T-helper 22 cell (primary cell): ENCODE measurements around the gene ASCC1.
"Not testable (repeated sequence)": the region's sequence is repeated elsewhere in the genome, so short reads cannot be mapped to it uniquely, and the experiment has no call there.

ENCODE experiments used
- DNase-seq: peaks from one replicate; pipeline ENCODE4 v3.0.0-alpha.2; 2020; ENCODE audit warnings: low read depth

Gene ASCC1

GRCh38 chr10:72219235-72219814 is 3.2 kb upstream of the ASCC1 start:
- DNase-seq, result no peak

DNA sequence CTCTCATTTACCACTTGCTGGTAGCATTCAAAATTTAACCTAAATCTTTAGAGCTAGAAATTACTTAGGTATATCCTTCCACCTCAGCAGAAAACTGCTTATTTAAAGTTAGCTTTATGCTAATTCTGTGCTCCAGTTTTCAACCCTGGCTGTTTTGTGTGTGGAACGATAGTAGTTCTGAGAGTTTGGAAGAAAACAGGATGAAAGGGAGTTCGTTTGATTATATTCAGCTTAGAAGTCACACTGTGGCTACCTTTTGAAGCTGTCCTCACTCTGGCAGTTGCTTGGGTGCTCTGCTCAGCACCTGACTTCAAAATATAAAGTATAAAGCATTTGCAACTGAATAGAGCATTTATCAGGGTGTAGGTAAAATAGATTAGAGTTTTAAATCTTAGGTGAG is 2.6 kb upstream of the ASCC1 start:
- DNase-seq, result no peak

- no peak for DNase-seq
These were observed 2.2 kb upstream of the ASCC1 start for GRCh38 chr10:72218325-72218724.

GRCh38 chr10:72211832-72212231 is 4.2 kb downstream of the ASCC1 start:
- DNase-seq, result not testable (repeated sequence)

GRCh38 chr10:72211381-72211780 is 4.7 kb downstream of the ASCC1 start:
- DNase-seq, result not testable (repeated sequence)

- not testable (repeated sequence) for DNase-seq
These were observed 7.5 kb downstream of the ASCC1 start for GRCh38 chr10:72208526-72208925.

- DNase-seq, result no peak
These were observed 9.4 kb downstream of the ASCC1 start for GRCh38 chr10:72206511-72207229.

DNA sequence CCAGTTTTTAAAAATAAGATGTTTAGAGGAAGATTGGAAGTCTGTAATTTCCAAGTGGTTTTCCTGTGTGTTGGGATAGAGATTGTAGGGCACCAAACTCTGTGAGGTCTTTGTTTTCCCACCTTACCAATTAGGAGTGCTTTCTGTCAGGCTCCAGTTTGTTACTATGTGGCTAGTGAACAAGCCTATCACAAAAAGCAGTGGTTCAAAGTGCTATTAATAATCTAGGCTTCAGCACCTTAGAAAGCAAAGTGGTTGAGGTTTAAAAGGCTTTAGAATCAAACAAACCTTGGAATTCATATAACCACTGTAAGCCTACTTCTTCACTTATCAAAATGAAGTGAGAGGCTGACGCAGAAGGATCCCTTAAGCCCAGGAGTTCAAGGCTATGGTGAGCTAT is 11.4 kb downstream of the ASCC1 start:
- no peak for DNase-seq

DNA sequence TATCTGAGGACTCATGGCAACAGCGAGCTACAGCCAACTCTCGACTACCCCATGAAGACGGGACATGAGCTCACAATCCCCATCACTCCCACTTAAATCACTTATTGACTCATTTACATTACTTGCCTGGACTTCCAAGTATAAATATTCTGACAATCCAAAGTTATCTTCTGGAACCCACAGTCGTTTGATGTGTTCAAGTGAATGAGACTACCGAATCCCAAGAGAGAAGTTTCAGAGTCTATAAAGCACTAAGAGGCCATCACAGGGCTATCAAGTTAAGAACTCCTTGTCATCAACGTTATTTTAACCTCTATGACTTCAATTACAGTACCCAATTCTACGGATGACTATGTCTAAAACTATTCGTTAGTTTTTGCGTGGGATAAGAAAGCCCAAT is 11.8 kb downstream of the ASCC1 start:
- DNase-seq, result no peak

- DNase-seq, result no peak
These were observed 14.8 kb downstream of the ASCC1 start for GRCh38 chr10:72201293-72201692.

DNA sequence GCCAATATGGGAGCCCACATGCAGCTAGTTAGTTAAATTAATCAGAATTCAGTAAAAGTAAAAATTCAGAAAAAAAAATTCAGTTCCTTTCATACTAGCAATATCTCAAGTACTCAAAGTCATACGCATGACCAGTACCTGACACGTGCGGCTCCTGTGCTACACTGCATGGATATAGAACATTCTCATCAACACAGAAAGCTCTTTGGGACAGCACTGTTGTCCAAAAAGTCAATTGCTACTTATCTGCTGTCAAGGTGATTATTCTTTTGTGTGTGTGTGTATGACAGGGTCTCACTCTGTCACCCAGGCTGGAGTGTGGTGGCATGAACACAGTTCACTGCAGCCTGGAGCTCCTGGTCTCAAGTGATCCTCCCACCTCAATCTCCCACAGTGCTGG is 15.2 kb downstream of the ASCC1 start:
- no peak for DNase-seq

DNA sequence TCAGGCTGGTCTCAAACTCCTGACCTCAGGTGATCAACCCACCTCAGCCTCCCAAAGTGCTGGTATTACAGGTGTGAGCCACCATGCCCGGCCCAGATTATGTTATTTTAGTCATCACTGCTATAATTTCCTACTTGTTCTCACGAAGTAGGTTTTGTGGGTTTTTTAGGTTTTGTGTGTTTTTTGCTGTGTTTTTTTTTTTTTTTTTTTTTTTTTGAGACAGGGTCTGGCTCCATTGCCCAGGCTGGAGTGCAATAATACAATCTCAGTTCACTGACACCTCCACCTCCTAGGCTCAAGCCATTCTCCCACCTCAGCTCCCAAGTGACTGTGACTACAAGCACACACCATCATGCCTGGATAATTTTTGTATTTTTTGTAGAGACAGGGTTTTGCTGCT is 21.1 kb downstream of the ASCC1 start:
- DNase-seq, result no peak

DNA sequence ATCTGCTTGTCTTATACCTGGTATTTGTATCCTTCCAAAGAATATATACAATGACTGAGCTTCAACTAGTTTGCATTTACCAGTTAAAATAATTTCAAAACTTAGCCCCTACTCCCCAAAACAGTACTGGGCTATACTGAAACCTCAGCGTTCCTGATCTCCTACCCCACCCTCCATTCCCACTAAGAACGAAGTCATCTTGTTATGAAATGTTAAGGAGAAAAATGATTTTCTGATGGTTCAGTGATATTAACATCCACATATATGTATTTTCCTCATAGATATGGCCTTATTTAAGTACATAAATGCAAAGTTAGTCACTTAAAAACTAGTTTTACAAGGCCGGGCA is 29.1 kb downstream of the ASCC1 start:
- no peak for DNase-seq

GRCh38 chr10:72186258-72186981 is 29.7 kb downstream of the ASCC1 start:
- no peak for DNase-seq

GRCh38 chr10:72184156-72184555 is 31.9 kb downstream of the ASCC1 start:
- no peak for DNase-seq

DNA sequence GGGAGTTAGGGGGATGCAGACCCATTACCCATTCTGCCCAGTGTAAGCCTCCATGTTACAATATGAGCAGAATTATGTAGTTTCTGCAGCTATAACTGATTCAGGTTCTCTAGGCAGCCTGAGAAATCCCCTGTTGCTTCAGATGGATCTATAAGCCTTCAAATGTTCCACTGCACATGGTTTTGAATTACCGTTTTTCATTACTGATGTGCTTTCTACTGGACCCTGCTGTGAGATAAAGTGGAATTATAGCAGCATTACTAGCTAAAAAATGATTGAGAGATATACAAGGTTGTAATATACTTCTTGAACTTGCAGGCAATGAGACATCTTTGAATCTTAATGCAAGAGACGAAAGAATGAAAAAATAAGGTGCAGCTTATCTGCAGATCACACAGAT is 38.6 kb downstream of the ASCC1 start:
- no peak for DNase-seq

DNA sequence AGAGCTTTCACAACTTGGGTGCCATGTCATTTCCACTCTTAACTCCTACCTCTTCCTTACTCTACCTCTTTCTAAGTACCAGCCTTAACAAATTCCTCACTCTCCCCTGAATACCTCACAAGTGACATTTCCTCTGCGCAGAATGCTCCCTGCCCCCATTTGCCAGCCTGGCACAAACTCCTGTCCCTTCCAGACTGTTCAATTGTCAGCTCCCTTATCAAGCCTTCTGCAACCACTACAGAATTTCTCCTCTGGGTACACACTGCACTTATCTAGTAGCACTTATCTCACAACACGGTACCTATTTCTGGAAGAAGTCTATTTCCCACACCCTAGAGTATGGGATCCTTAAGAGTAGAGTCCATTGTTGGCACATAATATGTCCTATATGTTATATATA is 39.4 kb downstream of the ASCC1 start:
- no peak for DNase-seq

DNA sequence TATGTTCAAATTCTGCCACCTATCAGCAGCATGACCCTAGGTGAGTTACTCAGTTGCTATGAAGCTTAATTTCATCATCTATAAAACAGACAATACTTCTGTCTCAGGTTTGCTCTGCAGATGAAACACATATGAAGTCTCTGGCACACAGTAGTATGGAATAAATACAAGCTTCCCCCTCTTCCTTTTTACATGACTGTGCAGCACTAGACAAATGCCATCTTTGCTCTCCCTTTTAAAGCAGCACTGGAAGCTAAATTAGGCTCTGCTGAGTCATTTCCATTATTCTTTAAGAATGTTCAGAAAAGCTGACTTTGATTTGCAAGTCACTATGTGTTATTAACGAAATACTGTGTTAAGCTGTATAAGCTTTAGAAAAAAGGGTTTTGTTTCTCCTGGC is 40.9 kb downstream of the ASCC1 start:
- no peak for DNase-seq

DNA sequence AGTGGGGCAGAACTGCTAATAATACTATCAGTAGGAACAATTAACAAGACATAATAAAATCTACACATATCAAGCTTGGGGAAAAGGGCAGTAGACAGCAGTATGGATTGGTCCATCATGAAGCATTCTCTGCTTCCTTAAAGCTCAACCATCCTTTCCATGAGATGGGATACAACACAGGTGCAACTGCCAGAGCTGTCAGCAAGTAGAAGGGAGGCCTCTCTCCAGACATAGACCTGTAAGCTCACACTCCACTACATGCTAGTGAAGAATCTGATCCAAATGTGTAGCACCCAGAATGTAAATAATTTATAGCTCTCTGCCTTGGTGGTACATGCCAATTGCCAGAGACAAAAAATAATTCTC is 41.8 kb downstream of the ASCC1 start:
- DNase-seq, result no peak

DNA sequence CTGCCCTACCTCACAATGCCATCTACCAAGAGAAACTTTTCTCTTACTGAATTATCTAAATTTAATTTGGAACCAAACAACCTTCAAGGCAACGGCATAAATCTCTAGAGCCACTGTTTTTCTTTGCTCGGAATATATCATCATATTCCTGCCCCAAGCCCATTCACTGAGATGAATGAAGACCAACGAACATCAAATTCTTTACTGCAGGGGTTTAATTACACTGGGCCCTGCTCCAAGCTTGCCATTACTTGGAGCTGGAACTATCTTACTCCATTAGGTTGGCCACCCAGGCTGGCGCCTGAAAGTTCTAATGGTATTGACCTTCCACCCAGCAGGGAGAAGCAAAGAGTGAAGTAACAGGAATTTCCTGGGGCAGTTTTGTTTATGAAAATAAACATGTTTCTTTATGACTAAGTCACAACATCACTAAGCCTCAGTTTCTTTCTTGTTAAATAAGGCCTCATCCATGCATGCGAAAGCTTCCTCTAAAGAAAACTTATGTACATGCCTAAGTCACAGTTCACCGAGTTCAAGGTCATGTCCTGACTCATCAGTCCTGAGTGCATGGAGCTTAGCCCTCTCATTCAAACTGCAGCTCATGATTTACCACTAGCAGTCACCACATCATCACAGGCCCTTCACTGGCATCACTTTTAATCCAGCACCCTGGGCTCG is 42.3 kb downstream of the ASCC1 start:
- no peak for DNase-seq

- no peak for DNase-seq
These were observed 42.8 kb downstream of the ASCC1 start for GRCh38 chr10:72173262-72173618.

GRCh38 chr10:72171175-72171630 is 44.9 kb downstream of the ASCC1 start:
- DNase-seq, result no peak

GRCh38 chr10:72170733-72171132 is 45.3 kb downstream of the ASCC1 start:
- DNase-seq, result no peak
